K562 (cell line): ENCODE measurements around the gene HACD1. TPM values are rescaled to one million over a fixed set of nuclear protein-coding genes. Genes with fewer than 3 reads are reported as not detected.
A peak's percentile ranks its signal among the peaks of the same experiment; 100 is the strongest.

Source experiments
- ARHGAP35 ChIP-seq: fragments of 450-650 bp; IDR thresholded peaks from 2 replicates; pipeline ENCODE4 v1.6.1; 2018; ENCODE audit not compliant: partially characterized antibody
- ATF3 ChIP-seq, 2 experiments: fragments of 450-650 bp in 1 of 2; sonication (generic) in 1 of 2; formaldehyde crosslinking in 1 of 2; IDR thresholded peaks in 1 of 2; conservative IDR thresholded peaks in 1 of 2; 2 replicates each; pipeline versions ENCODE4 v1.6.1 to v1.8.1; 2016 to 2023; ENCODE audit warnings: mild to moderate bottlenecking in 2 of 2, moderate library complexity in 2 of 2, inconsistent platforms in 1 of 2, missing genetic modification reagents in 1 of 2
- CBX2 ChIP-seq: fragments of 200-600 bp; sonication (generic); IDR thresholded peaks from one replicate; pipeline ENCODE4 v1.6.1; 2012; ENCODE audit warnings: mild to moderate bottlenecking, low read length, inconsistent platforms; ENCODE audit not compliant: insufficient read depth, poor library complexity, severe bottlenecking
- CBX3 ChIP-seq, 2 experiments: IDR thresholded peaks; 1 replicate in 1 of 2; 2 replicates in 1 of 2; pipeline ENCODE4 v1.6.1; 2012; ENCODE audit warnings: inconsistent platforms in 2 of 2, low read length in 2 of 2, borderline replicate concordance in 1 of 2, control low read depth in 1 of 2
- CREM ChIP-seq: IDR thresholded peaks from 2 replicates; pipeline ENCODE4 v1.6.1; 2014; ENCODE audit warnings: antibody characterized with exemption, low read depth
- HEY1 ChIP-seq: fragments of 250-450 bp; sonication (Bioruptor Pico); IDR thresholded peaks from 2 replicates; pipeline ENCODE4 v1.5.0; 2020; ENCODE audit warnings: mild to moderate bottlenecking, moderate library complexity, borderline replicate concordance
- JUN ChIP-seq, 2 experiments: sonication (generic) in 1 of 2; formaldehyde crosslinking in 1 of 2; IDR thresholded peaks; 2 replicates each; pipeline versions ENCODE4 v1.6.1 to v1.8.0; 2012 to 2022; ENCODE audit warnings: borderline replicate concordance in 2 of 2, mild to moderate bottlenecking in 2 of 2, improper control_type of control experiment in 1 of 2, low read depth in 1 of 2, low read length in 1 of 2, missing genetic modification reagents in 1 of 2
- MNT ChIP-seq, 2 experiments: fragments of 450-650 bp; conservative IDR thresholded peaks; 2 replicates each; pipeline ENCODE4 v1.6.1; 2017; ENCODE audit warnings: mild to moderate bottlenecking in 2 of 2, moderate library complexity in 2 of 2
- MYC ChIP-seq, 2 experiments: fragments of 250-450 bp in 1 of 2; sonication (Bioruptor Pico) in 1 of 2; IDR thresholded peaks; 2 replicates each; pipeline versions ENCODE4 v1.5.1 to v1.6.1; 2012 to 2021; ENCODE audit warnings: low read depth in 2 of 2, borderline replicate concordance in 1 of 2, improper control_type of control experiment in 1 of 2, low read length in 1 of 2, mild to moderate bottlenecking in 1 of 2, moderate library complexity in 1 of 2
- NEUROD1 ChIP-seq: fragments of 150-350 bp; IDR thresholded peaks from 2 replicates; pipeline ENCODE4 v1.6.1; 2014; ENCODE audit warnings: borderline replicate concordance, low read length, low read depth; ENCODE audit not compliant: partially characterized antibody
- NKRF ChIP-seq: fragments of 450-650 bp; IDR thresholded peaks from 2 replicates; pipeline ENCODE4 v1.6.1; 2016; ENCODE audit warnings: borderline replicate concordance
- NR1H2 ChIP-seq: sonication (generic); formaldehyde crosslinking; IDR thresholded peaks from 2 replicates; pipeline ENCODE4 v1.4.0; 2020; ENCODE audit warnings: mild to moderate bottlenecking, missing genetic modification reagents
- SLC30A9 ChIP-seq: fragments of 250-450 bp; sonication (Bioruptor Pico); IDR thresholded peaks from 2 replicates; pipeline ENCODE4 v1.8.0; 2022; ENCODE audit warnings: mild to moderate bottlenecking, moderate library complexity
- TAL1 ChIP-seq: fragments of 450-650 bp; IDR thresholded peaks from 2 replicates; pipeline ENCODE4 v1.6.1; 2016; ENCODE audit warnings: mild to moderate bottlenecking
- TCF15 ChIP-seq: fragments of 250-450 bp; sonication (Bioruptor Pico); IDR thresholded peaks from 2 replicates; pipeline ENCODE4 v1.8.0; 2022; ENCODE audit warnings: moderate library complexity, mild to moderate bottlenecking, inconsistent platforms
- TFAM ChIP-seq: fragments of 250-450 bp; sonication (Bioruptor Pico); conservative IDR thresholded peaks from 2 replicates; pipeline ENCODE4 v1.5.0; 2021; ENCODE audit warnings: mild to moderate bottlenecking, moderate library complexity
- ZEB2 ChIP-seq: fragments of 450-650 bp; IDR thresholded peaks from 2 replicates; pipeline ENCODE4 v1.6.1; 2016
- ZNF3 ChIP-seq: fragments of 250-450 bp; sonication (Bioruptor Pico); IDR thresholded peaks from 2 replicates; pipeline ENCODE4 v1.5.0; 2021; ENCODE audit warnings: mild to moderate bottlenecking, moderate library complexity
- ZNF316 ChIP-seq: fragments of 450-650 bp; IDR thresholded peaks from 2 replicates; pipeline ENCODE4 v1.6.1; 2016
- ZNF695 ChIP-seq: fragments of 450-650 bp; formaldehyde crosslinking; IDR thresholded peaks from 2 replicates; pipeline ENCODE4 v1.4.0; 2020; ENCODE audit warnings: mild to moderate bottlenecking, moderate library complexity
- ZNF707 ChIP-seq: fragments of 250-450 bp; sonication (Bioruptor Pico); conservative IDR thresholded peaks from 2 replicates; pipeline ENCODE4 v1.8.0; 2022; ENCODE audit warnings: inconsistent platforms, mild to moderate bottlenecking, moderate library complexity
- polyA plus RNA-seq, 8 experiments: library from polyadenylated mRNA; depleted of rRNA in 4 of 8; stranded (reverse) in 5 of 8; unstranded in 3 of 8; fragments of >200 nt; fragmentation: Nextera tagmentation in 2 of 8; fragmentation: Illumina TruSeq in 1 of 8; extraction: Ambion mirVana in 2 of 8; extraction: Trizol in 1 of 8; gene quantifications; 2 replicates each; pipeline versions ENCODE4 v1.2.1 to v1.2.3, GENCODE V29; 2011 to 2014; ENCODE audit warnings: inconsistent platforms in 1 of 8, missing spikeins in 1 of 8
- total RNA-seq, 7 experiments: library from RNA; depleted of rRNA in 6 of 7; stranded (reverse); fragments of >200 nt in 6 of 7; fragmentation: Illumina TruSeq in 2 of 7; extraction: Trizol in 2 of 7; gene quantifications; 2 replicates each; pipeline versions ENCODE4 v1.2.1 to v1.2.3, GENCODE V29; 2011 to 2021; ENCODE audit warnings: low replicate concordance in 1 of 7

The HACD1 gene
- total and polyA plus RNA-seq, 9 of the 15 experiments (the other 6 are each of a cell fraction or from before 2014, with no cell fraction given), result 0.99 to 4.5 (median 2.4) TPM

DNA sequence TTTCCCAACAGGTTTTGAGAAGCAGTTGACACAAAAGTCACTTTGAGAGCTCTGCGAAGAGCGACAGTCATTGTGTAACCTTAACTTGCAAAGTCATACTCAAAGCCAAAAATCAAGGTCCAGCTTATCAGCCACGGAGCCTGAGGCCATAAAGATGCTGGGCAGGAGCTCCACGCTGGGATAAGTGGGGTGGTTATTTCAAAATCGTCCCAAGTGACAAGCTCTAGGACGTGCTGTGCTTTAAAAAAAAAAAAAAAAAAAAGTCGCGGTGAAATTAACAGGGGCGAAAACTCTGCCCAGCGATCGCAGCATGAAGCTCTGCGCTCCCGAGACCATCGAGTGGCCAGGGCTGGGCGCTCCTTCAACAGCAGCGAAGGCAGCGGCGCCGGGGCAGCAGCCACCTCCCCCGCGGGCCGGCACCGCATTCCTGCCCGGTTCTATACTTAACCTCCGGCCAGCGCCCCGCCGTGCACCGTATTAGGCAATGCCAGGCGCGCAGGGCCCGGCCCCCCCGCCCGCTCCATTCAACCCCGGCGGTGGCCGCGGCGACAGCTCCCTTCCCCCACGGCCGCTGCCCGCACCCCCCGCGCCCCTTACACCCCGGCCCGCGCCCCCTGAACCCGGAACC, 657 bp downstream of the HACD1 start (continued):
- no peak for TF ChIP-seq ZNF695 (CRISPR knock-in tag)
- TF ChIP-seq ZNF3 (CRISPR knock-in tag), result no peak
- no peak for TF ChIP-seq NR1H2 (CRISPR knock-in tag)
- TF ChIP-seq SLC30A9 (CRISPR knock-in tag), result no peak
- no peak for TF ChIP-seq TCF15
- no peak for TF ChIP-seq HEY1 (CRISPR knock-in tag)
- TF ChIP-seq ARHGAP35, result no peak
- TF ChIP-seq ZEB2, result peak; percentile 53; the same call in 1 of the 2 replicates
- TF ChIP-seq CBX2, result no peak
- no peak for TF ChIP-seq JUN (IDR thresholded peaks at IDR 0.05; ENCODE audit: borderline replicate concordance, low read depth, low read length)
- TF ChIP-seq JUN (CRISPR knock-in tag; IDR thresholded peaks at IDR 0.05; ENCODE audit: borderline replicate concordance), result no peak
- peak; percentile 81 for TF ChIP-seq ZNF316
- TF ChIP-seq CREM, result no peak; the same call in 1 of the 2 replicates
- peak in 1 of 2 experiments; percentile 48; a peak in 2 of 4 replicates for TF ChIP-seq MNT (conservative IDR thresholded peaks at IDR 0.05)
- peak; percentile 35; the same call in 1 of the 2 replicates for TF ChIP-seq TAL1
- TF ChIP-seq NEUROD1, result no peak
- no peak for TF ChIP-seq NKRF
- 0 out of 2 replicates have a peak, but pooled peaks have one; percentile 34 for TF ChIP-seq ATF3 (IDR thresholded peaks at IDR 0.05)
- TF ChIP-seq ATF3 (CRISPR knock-in tag; conservative IDR thresholded peaks at IDR 0.05), result no peak
- no peak for TF ChIP-seq MYC (IDR thresholded peaks at IDR 0.05; ENCODE audit: low read depth, low read length)
- no peak for TF ChIP-seq MYC (CRISPR knock-in tag; IDR thresholded peaks at IDR 0.05; ENCODE audit: borderline replicate concordance, low read depth)
- TF ChIP-seq CBX3 (IDR thresholded peaks at IDR 0.05; ENCODE audit: borderline replicate concordance in 1 of 2, low read length in 2 of 2), result peak in 1 of 2 experiments; percentile 43; a peak in 1 of 3 replicates
- no peak for TF ChIP-seq TFAM (CRISPR knock-in tag)
- TF ChIP-seq ZNF707 (CRISPR knock-in tag), result no peak
